HG03432 (cell line): ENCODE measurements around the gene RPP30.

Experiments used
- ATAC-seq: cut with Tn5 transposase; IDR thresholded peaks from one replicate; pipeline ENCODE4 v1.9.1; 2021; ENCODE audit warnings: mild to moderate bottlenecking, moderate library complexity; ENCODE audit not compliant: unreplicated experiment

Gene RPP30

GRCh38 chr10:90871766-90872647 lies at the start of gene RPP30:
Gene RPP30 (plus strand): TSS chr10:90871974. CDS start chr10:90871987, 13 bp downstream.
- ATAC-seq = peak; percentile 100

- no peak for ATAC-seq
Observed at GRCh38 chr10:90822508-90822907, 49.3 kb upstream of the RPP30 start.

GRCh38 chr10:90832111-90832510 lies 39.7 kb upstream of the RPP30 start:
- ATAC-seq = no peak

- ATAC-seq = no peak
Observed at GRCh38 chr10:90834326-90834725, 37.4 kb upstream of the RPP30 start.

GRCh38 chr10:90837486-90837885 lies 34.3 kb upstream of the RPP30 start:
- ATAC-seq = no peak

GRCh38 chr10:90842725-90843124 lies 29.0 kb upstream of the RPP30 start:
- ATAC-seq = no peak

- ATAC-seq = no peak
Observed at GRCh38 chr10:90845726-90846125, 26.0 kb upstream of the RPP30 start.

GRCh38 chr10:90846746-90847145 lies 25.0 kb upstream of the RPP30 start:
- ATAC-seq = no peak

GRCh38 chr10:90847436-90847835 lies 24.3 kb upstream of the RPP30 start:
- ATAC-seq = no peak

- ATAC-seq = no peak
Observed at GRCh38 chr10:90849956-90850749, 21.6 kb upstream of the RPP30 start.

- ATAC-seq = no peak
Observed at GRCh38 chr10:90855126-90855525, 16.6 kb upstream of the RPP30 start.

GRCh38 chr10:90856261-90856660 lies 15.5 kb upstream of the RPP30 start:
- ATAC-seq = no peak

GRCh38 chr10:90856964-90857634 lies 14.7 kb upstream of the RPP30 start:
- ATAC-seq = peak; percentile 7

GRCh38 chr10:90857635-90858460 lies 13.9 kb upstream of the RPP30 start, which contains the start of gene HTR7:
Gene HTR7 (minus strand): TSS chr10:90858039. CDS start chr10:90857671, 368 bp downstream.
- ATAC-seq = peak; percentile 81

- ATAC-seq = no peak
Observed at GRCh38 chr10:90858461-90858968, 13.3 kb upstream of the RPP30 start.

- ATAC-seq = no peak
Observed at GRCh38 chr10:90859321-90859751, 12.4 kb upstream of the RPP30 start.

- ATAC-seq = no peak
Observed at GRCh38 chr10:90860790-90861189, 11.0 kb upstream of the RPP30 start.

- ATAC-seq = no peak
Observed at GRCh38 chr10:90862908-90863514, 8.8 kb upstream of the RPP30 start.

- ATAC-seq = no peak
Observed at GRCh38 chr10:90865401-90865800, 6.4 kb upstream of the RPP30 start.
